PC-9 (cell line): ENCODE data around the gene SEMA6B. TPM values are rescaled to one million over a fixed set of nuclear protein-coding genes. Genes with fewer than 3 reads are reported as not detected.
A peak's percentile ranks its signal among the peaks of the same experiment; 100 is the strongest.

Source experiments
- BruUV-seq: library from RNA; stranded (reverse); fragments of 400-500 nt; replicated peaks from 2 replicates; lab custom pipeline; 2021; lab: Mats Ljungman, UMichigan
- CTCF ChIA-PET: fragments of 300-600 bp; sonication (Branson Sonifier 250); formaldehyde crosslinking; loops from one replicate; lab custom pipeline; 2022; ENCODE audit warnings: antibody characterized with exemption; lab: Charles Lee
- POLR2A ChIA-PET: fragments of 300-600 bp; sonication (Branson Sonifier 250); formaldehyde crosslinking; loops from one replicate; lab custom pipeline; 2022; ENCODE audit warnings: antibody characterized with exemption; ENCODE audit not compliant: unreplicated experiment; lab: Charles Lee
- DNase-seq, 2 experiments: peaks; one replicate each; pipeline versions ENCODE4 v3.0.0 to v3.0.0-alpha.2; 2015 to 2022; ENCODE audit warnings: mixed read lengths in 1 of 2
- H2AFZ ChIP-seq: fragments of 200-600 bp; sonication (generic); 2 replicates; pipeline ENCODE4 v1.8.1; 2017; ENCODE audit warnings: antibody characterized with exemption
- H3F3A ChIP-seq: fragments of 200-600 bp; sonication (generic); 2 replicates; pipeline ENCODE4 v1.8.1; 2017; ENCODE audit warnings: antibody characterized with exemption, mild to moderate bottlenecking, low read depth; ENCODE audit not compliant: insufficient read depth
- H3K27ac ChIP-seq: fragments of 200-600 bp; sonication (generic); 2 replicates; pipeline ENCODE4 v1.6.1; 2016; ENCODE audit warnings: mixed run types
- H3K27me3 ChIP-seq: fragments of 200-600 bp; sonication (generic); 2 replicates; pipeline ENCODE4 v1.6.1; 2016; ENCODE audit warnings: low read depth, mixed run types; ENCODE audit not compliant: insufficient read depth
- H3K36me3 ChIP-seq: fragments of 200-600 bp; sonication (generic); 2 replicates; pipeline ENCODE4 v1.6.1; 2016; ENCODE audit warnings: low read depth, mixed run types
- H3K4me1 ChIP-seq: fragments of 200-600 bp; sonication (generic); replicated peaks from 2 replicates; pipeline ENCODE4 v1.6.1; 2016; ENCODE audit warnings: mixed run types; ENCODE audit not compliant: insufficient read depth
- H3K4me2 ChIP-seq: fragments of 200-600 bp; sonication (generic); 2 replicates; pipeline ENCODE4 v1.6.1; 2017; ENCODE audit warnings: mixed run types
- H3K4me3 ChIP-seq: fragments of 200-600 bp; sonication (generic); 2 replicates; pipeline ENCODE4 v1.6.1; 2016; ENCODE audit warnings: mixed run types
- H3K79me2 ChIP-seq: fragments of 200-600 bp; sonication (generic); 2 replicates; pipeline ENCODE4 v1.6.1; 2017; ENCODE audit warnings: low read depth, mixed run types
- H3K9me2 ChIP-seq: fragments of 200-600 bp; sonication (generic); 2 replicates; pipeline ENCODE4 v1.8.1; 2017; ENCODE audit warnings: mild to moderate bottlenecking; ENCODE audit not compliant: insufficient read depth
- H3K9me3 ChIP-seq: fragments of 200-600 bp; sonication (generic); 2 replicates; pipeline ENCODE4 v1.8.1; 2016; ENCODE audit warnings: low read depth; ENCODE audit not compliant: insufficient read depth
- H4K20me1 ChIP-seq: fragments of 200-600 bp; sonication (generic); 2 replicates; pipeline ENCODE4 v1.8.1; 2017; ENCODE audit not compliant: insufficient read depth
- EZH2 ChIP-seq: fragments of 200-600 bp; sonication (generic); IDR thresholded peaks from 2 replicates; pipeline ENCODE4 v1.8.0; 2017; ENCODE audit warnings: antibody characterized with exemption, low read depth
- intact Hi-C: fragments of 100-400 bp; cut with micrococcal nuclease; formaldehyde crosslinking; loops from one replicate; pipeline ENCODE4 v1.10.0; 2022; ENCODE audit not compliant: unreplicated experiment
- total RNA-seq: library from RNA; stranded (reverse); gene quantifications from 2 replicates; pipeline ENCODE4 v1.2.3, GENCODE V29; 2021
- TF ChIP-seq, protein P1 (sequence below): fragments of 200-600 bp; sonication (generic); conservative IDR thresholded peaks from 2 replicates; pipeline ENCODE4 v1.6.1; 2017; ENCODE audit warnings: mixed run types, antibody characterized with exemption, mild to moderate bottlenecking, moderate library complexity

Gene SEMA6B
- total RNA-seq, 1 experiment from 2014 or later: 3.3 TPM

DNA sequence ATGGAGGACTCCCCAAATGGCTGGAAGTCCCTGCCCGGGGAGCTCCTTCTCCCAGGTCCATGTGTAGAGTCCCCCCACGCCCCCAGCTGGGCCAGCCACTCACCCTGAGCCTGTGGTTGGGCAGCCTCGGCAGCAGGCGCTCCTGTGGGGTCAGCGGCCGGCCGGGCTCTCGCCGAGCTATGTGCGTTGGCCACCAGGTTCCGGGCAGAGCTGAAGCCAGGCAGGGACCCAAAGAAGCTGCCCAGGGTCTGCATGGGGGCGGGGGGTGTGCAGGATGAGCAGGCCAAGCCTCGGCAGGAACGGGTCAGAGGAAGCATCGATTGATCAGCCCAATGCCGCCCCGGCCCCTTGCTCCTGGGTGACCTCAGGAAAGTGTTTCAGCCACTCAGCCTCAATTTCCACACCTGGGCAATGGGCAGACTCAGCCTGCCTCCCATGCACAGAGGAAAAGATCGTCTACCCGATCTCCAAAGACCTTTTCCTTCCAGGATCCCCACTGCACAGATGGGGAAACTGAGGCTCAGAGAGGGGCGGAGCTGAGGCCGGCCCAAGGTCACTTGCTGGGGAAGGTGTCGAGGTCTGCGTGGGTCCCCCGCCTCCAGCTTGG, 41.9 kb downstream of the SEMA6B start:
- Histone ChIP-seq H3K4me3 (no peak overlapping the region), H3K9me3 (no peaks in the 10 kb centered on the region), H3K9me2 (no peaks in the 10 kb centered on the region), H3K27me3 (no peaks in the 10 kb centered on the region), H3F3A (peaks cover 9% of the 10 kb centered on the region; the same call in 1 of the 2 replicates), H3K27ac (no peak overlapping the region), H3K4me2 (peak overlapping the region; percentile 75; the same call in 1 of the 2 replicates), H3K4me1 (peaks cover 43% of the 10 kb centered on the region), H3K36me3 (no peaks in the 10 kb centered on the region), H3K79me2 (no peaks in the 10 kb centered on the region), H4K20me1 (no peaks in the 10 kb centered on the region), H2AFZ (no peak overlapping the region)
- CTCF ChIA-PET: interaction anchor here (0.6 kb wide), 1 partner anchor 97 kb away, joined by 7 read pairs; no protein-coding TSS in a partner anchor
- no TSS peak for BruUV-seq
- no peak for DNase-seq
- TF ChIP-seq, protein P1, sequence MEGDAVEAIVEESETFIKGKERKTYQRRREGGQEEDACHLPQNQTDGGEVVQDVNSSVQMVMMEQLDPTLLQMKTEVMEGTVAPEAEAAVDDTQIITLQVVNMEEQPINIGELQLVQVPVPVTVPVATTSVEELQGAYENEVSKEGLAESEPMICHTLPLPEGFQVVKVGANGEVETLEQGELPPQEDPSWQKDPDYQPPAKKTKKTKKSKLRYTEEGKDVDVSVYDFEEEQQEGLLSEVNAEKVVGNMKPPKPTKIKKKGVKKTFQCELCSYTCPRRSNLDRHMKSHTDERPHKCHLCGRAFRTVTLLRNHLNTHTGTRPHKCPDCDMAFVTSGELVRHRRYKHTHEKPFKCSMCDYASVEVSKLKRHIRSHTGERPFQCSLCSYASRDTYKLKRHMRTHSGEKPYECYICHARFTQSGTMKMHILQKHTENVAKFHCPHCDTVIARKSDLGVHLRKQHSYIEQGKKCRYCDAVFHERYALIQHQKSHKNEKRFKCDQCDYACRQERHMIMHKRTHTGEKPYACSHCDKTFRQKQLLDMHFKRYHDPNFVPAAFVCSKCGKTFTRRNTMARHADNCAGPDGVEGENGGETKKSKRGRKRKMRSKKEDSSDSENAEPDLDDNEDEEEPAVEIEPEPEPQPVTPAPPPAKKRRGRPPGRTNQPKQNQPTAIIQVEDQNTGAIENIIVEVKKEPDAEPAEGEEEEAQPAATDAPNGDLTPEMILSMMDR: no peak
- TF ChIP-seq EZH2: no peak
- POLR2A ChIA-PET: no interaction called here
- intact Hi-C loops: no loop called here

DNA sequence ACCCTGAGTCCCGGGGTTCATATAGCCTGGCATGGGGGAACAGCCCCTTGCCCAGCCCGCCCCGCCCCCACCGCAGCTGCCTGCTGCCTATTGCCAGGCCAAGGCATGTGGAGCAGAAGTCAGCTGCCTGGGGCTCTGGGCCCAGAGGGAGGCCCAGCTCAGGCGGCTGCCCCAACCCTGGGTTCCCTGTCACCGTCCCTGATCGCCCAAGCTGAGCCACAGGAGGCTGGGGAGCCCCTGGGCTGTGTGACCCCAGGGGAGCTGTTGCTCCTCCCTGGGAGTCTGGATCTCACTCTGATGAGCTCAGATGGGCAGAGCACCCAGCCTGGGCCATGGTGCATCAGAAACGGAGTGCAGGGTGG, 42.6 kb downstream of the SEMA6B start:
- Histone ChIP-seq H3K4me3 (no peak overlapping the region), H3F3A (peaks cover 5% of the 10 kb centered on the region; the same call in 1 of the 2 replicates), H3K4me1 (peaks cover 37% of the 10 kb centered on the region), H3K79me2 (no peaks in the 10 kb centered on the region), H3K27me3 (no peaks in the 10 kb centered on the region), H4K20me1 (no peaks in the 10 kb centered on the region), H3K9me3 (no peaks in the 10 kb centered on the region), H2AFZ (no peak overlapping the region), H3K27ac (no peak overlapping the region), H3K4me2 (peak overlapping the region; percentile 38; the same call in 1 of the 2 replicates), H3K36me3 (no peaks in the 10 kb centered on the region), H3K9me2 (no peaks in the 10 kb centered on the region)
- CTCF ChIA-PET: interaction anchor here (0.6 to 0.8 kb wide), 2 partner anchors 8 to 98 kb away, joined by 3 to 7 read pairs; no protein-coding TSS in a partner anchor
- intact Hi-C loops: no loop called here
- POLR2A ChIA-PET: no interaction called here
- BruUV-seq: no TSS peak
- DNase-seq: no peak
- TF ChIP-seq, protein P1: no peak
- no peak for TF ChIP-seq EZH2

DNA sequence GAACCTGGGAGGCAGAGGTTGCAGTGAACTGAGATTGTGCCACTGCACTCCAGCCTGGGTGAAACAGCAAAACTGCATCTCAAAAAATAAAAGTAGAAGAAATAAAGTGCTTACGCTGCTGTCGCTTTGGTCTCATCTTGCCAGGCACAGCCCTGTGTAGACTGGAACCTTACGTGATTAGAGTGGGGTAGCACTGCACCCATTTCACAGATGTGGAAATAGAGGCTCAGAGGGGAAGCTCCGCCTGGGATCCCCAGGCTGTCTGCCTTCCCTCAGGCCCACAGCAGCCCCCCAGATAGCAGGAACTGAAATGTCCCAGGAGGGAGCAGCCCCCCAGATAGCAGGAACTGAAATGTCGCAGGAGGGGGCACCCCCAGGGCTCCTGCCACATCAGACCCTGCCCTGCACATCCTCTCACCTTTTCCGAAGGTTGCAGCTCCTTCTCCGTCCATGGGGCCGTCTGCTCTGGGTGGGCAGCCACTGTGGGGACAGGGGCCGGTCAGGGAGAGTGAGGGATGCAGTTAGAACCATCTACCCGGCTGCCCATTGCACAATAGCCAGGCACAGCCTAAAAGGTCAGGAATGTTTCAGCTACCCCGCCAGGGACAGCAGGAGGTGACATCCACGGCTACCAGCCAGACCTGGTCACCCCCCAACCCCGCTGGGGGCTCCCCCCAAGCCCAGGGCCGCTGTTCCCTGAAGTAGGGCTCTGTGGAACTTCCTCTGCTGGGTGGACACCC, 43.1 kb downstream of the SEMA6B start:
- Histone ChIP-seq H3K27ac (no peak overlapping the region), H3K4me3 (no peak overlapping the region), H3K36me3 (no peaks in the 10 kb centered on the region), H3K4me1 (peaks cover 32% of the 10 kb centered on the region), H3K4me2 (0 out of 2 replicates have a peak overlapping the region, but pooled peaks have one; percentile 38), H4K20me1 (no peaks in the 10 kb centered on the region), H3F3A (no peaks in the 10 kb centered on the region; the same call in 1 of the 2 replicates), H3K9me2 (no peaks in the 10 kb centered on the region), H2AFZ (no peak overlapping the region), H3K79me2 (no peaks in the 10 kb centered on the region), H3K9me3 (no peaks in the 10 kb centered on the region), H3K27me3 (no peaks in the 10 kb centered on the region)
- BruUV-seq: no TSS peak
- ChIA-PET POLR2A (no interaction called here), CTCF (interaction anchor here (0.6 to 0.8 kb wide), 2 partner anchors 9 to 98 kb away, joined by 3 to 7 read pairs; no protein-coding TSS in a partner anchor)
- intact Hi-C loops: no loop called here
- TF ChIP-seq EZH2: no peak
- TF ChIP-seq, protein P1: no peak
- DNase-seq: no peak
